Activated naive CD4-positive, alpha-beta T cell treated with anti-CD3 and anti-CD28 coated beads, Interleukin-2, amount 50 U/mL, for 16 hours (primary cell): ENCODE results near the gene TAS1R1.
A peak's percentile ranks its signal among the peaks of the same experiment; 100 is the strongest.

Source experiments
- DNase-seq: peaks from one replicate; pipeline ENCODE4 v3.0.0-alpha.2; 2020

TAS1R1 gene

DNA sequence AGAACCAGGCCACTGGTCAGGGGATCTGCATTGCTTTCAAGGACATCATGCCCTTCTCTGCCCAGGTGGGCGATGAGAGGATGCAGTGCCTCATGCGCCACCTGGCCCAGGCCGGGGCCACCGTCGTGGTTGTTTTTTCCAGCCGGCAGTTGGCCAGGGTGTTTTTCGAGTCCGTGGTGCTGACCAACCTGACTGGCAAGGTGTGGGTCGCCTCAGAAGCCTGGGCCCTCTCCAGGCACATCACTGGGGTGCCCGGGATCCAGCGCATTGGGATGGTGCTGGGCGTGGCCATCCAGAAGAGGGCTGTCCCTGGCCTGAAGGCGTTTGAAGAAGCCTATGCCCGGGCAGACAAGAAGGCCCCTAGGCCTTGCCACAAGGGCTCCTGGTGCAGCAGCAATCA is 19.7 kb downstream of the TAS1R1 start:
- DNase-seq: no peak

DNA sequence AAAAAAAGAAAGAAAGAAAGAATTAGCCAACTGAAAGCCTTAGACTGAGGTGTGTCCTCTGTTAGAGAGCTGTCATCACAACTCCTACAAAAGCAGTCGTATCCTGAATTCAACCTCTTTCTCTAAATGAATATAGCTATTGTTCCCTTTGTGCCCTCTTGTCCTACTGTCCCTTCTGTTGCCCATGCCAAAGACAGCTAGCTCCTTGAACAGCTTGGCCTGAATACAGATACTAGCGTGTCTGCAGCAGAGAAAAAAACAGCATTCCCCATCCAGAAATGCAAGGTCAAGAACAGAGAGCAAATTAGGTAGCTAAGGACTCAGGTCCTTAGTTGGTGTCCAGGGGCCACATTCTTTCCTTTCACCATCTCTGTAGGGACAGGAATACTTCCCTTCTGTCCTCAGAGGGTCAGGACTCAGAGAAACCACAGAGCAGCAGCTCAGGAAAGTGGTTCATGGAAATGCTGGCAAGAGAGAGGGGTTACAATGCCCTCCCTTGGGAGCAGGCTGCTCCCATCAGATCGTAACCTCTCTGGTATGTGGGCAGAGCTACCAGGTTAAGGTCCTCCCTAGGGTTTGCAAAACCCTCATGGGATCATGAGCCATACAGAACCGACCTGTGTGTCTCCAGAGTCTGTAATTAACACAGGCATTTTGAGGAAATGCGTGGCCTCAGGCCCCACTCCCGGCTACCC is 22.9 kb downstream of the TAS1R1 start:
- DNase-seq: no peak

DNA sequence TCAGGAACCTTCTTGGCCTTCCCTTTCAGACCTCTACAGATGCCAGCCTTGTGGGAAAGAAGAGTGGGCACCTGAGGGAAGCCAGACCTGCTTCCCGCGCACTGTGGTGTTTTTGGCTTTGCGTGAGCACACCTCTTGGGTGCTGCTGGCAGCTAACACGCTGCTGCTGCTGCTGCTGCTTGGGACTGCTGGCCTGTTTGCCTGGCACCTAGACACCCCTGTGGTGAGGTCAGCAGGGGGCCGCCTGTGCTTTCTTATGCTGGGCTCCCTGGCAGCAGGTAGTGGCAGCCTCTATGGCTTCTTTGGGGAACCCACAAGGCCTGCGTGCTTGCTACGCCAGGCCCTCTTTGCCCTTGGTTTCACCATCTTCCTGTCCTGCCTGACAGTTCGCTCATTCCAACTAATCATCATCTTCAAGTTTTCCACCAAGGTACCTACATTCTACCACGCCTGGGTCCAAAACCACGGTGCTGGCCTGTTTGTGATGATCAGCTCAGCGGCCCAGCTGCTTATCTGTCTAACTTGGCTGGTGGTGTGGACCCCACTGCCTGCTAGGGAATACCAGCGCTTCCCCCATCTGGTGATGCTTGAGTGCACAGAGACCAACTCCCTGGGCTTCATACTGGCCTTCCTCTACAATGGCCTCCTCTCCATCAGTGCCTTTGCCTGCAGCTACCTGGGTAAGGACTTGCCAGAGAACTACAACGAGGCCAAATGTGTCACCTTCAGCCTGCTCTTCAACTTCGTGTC is 23.7 kb downstream of the TAS1R1 start:
- no peak for DNase-seq

- DNase-seq: peak; percentile 98
These were observed 24.4 kb downstream of the TAS1R1 start, which contains the start of gene ZBTB48 for GRCh38 chr1:6579374-6580118. Gene ZBTB48 (plus strand): TSS chr1:6579994. CDS start chr1:6580610, 616 bp downstream.

DNA sequence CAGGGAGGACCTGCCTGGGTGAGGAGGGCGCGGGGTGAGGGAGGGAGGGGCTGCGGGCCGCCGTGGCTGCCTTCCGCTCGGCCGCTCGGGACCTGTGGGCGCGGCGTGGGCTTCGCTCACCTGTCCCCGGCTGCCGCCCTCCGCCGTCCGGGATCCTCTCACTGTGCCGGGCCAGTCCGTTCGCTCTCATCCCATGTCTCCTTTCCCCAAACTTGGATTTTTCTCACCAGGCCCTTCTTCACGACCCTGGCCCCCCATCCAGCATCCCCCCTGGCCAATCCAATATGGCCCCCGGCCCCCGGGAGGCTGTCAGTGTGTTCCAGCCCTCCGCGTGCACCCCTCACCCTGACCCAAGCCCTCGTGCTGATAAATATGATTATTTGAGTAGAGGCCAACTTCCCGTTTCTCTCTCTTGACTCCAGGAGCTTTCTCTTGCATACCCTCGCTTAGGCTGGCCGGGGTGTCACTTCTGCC is 25.0 kb downstream of the TAS1R1 start:
- no peak for DNase-seq

DNA sequence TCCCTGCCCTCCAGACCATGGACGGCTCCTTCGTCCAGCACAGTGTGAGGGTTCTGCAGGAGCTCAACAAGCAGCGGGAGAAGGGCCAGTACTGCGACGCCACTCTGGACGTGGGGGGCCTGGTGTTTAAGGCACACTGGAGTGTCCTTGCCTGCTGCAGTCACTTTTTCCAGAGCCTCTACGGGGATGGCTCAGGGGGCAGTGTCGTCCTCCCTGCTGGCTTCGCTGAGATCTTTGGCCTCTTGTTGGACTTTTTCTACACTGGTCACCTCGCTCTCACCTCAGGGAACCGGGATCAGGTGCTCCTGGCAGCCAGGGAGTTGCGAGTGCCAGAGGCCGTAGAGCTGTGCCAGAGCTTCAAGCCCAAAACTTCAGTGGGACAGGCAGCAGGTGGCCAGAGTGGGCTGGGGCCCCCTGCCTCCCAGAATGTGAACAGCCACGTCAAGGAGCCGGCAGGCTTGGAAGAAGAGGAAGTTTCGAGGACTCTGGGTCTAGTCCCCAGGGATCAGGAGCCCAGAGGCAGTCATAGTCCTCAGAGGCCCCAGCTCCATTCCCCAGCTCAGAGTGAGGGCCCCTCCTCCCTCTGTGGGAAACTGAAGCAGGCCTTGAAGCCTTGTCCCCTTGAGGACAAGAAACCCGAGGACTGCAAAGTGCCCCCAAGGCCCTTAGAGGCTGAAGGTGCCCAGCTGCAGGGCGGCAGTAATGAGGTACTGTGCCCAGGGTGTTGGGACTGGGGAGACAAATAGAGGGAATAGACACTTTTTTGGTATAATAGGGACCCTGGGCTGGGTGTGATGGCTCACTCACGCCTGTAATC is 25.7 kb downstream of the TAS1R1 start:
- DNase-seq: no peak

GRCh38 chr1:6581561-6582305 is 26.6 kb downstream of the TAS1R1 start:
- DNase-seq: no peak

DNA sequence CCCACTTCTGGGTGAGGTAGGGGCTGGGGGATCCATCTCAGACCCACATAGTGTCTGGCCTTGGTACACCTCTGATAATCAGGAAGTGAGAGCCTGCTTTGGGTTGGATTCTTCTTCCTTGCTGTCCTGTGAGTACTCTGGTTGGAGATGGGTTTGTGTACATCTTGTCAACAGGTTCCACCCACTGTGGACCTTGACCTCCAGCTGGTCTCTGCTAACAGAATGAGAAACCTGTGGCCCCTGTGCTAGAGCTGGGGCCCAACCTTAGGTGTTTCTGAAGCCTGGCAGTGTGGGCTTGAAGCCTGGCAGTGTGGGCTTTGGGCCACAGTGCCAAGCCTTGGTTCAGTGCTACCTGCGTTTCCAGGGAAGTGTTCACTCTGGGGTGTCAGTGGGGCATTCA is 27.3 kb downstream of the TAS1R1 start:
- no peak for DNase-seq

- DNase-seq: no peak
These were observed 29.3 kb downstream of the TAS1R1 start for GRCh38 chr1:6584126-6585080.

- no peak for DNase-seq
These were observed 30.1 kb downstream of the TAS1R1 start for GRCh38 chr1:6585081-6585722.

- DNase-seq: no peak
These were observed 30.7 kb downstream of the TAS1R1 start for GRCh38 chr1:6585841-6586240.

DNA sequence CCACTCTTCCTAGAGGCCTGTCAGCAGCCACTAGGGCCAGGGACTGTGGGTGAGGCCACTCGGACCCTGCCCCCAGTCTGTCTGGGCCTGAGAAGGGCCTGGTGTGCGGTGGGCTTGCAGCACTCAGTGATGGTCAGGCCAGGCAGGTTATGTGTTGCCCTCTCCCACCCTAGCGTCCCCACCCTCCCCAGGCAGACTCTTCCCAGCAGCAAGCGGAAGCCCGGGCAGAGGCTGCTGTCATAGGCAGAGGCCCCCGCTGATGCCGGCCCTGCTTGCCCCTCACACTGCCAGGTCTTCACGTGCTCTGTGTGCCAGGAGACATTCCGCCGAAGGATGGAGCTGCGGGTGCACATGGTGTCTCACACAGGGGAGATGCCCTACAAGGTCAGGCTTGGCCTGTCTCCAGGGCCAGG is 31.3 kb downstream of the TAS1R1 start:
- no peak for DNase-seq

GRCh38 chr1:6587261-6588005 is 32.3 kb downstream of the TAS1R1 start:
- no peak for DNase-seq

DNA sequence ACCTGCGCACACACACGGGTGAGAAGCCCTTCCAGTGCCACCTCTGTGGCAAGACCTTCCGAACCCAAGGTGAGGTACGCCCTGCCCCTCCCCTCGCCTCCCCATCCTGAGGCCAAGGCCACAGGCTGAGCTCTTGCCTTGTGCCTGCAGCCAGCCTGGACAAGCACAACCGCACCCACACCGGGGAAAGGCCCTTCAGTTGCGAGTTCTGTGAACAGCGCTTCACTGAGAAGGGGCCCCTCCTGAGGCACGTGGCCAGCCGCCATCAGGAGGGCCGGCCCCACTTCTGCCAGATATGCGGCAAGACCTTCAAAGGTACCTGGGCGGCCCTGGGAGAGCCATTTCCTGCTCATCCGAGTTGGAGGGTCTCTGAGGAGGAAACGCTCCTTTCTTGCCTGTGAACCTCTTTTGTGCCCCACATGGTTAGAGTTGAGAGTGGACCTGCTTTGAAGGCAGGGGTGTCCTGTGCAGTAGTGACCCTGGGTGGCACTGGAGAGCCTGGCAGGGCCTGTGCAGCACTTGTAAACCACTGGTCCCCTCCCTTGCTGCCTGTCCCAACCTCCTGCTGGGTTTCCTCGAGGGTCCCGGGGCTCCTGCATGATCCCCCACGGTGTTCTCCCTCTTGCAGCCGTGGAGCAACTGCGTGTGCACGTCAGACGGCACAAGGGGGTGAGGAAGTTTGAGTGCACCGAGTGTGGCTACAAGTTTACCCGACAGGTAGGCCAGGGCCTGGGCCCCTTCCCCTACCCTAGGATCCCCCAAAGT is 33.2 kb downstream of the TAS1R1 start:
- no peak for DNase-seq

DNA sequence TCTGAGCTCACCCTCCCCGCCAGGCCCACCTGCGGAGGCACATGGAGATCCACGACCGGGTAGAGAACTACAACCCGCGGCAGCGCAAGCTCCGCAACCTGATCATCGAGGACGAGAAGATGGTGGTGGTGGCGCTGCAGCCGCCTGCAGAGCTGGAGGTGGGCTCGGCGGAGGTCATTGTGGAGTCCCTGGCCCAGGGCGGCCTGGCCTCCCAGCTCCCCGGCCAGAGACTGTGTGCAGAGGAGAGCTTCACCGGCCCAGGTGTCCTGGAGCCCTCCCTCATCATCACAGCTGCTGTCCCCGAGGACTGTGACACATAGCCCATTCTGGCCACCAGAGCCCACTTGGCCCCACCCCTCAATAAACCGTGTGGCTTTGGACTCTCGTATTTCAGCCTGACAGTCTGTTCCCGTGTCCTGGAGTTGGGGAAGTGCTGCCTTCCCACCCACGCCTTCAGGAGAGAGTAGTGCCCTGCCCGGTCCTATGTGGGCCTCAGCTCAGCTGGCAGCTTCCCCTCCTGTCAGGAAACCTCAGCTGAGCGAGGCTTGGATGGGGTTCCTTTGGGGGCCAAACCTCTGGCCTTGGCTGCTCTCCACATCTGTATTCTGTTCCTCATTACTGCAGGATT is 33.9 kb downstream of the TAS1R1 start:
- DNase-seq: no peak

DNA sequence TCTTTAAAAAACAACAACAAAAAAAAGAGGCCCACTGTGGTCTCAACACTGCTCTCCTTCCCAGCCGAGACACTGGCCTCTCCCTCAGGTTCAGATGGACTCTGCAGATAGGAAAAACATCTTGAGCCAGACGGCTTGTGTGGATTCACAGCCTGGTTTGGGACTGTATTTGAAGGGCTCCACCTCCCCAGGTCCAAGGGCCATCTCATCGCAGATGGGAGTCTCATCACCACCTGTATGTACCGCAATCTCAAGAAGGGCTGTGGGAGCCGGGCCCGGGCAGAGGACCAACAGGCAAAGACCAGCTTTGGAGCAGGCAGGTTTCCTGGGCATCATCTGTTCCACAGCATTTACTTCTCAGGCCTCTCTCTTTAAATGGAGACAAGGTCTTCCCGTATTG is 34.9 kb downstream of the TAS1R1 start:
- no peak for DNase-seq

- no peak for DNase-seq
These were observed 36.1 kb downstream of the TAS1R1 start for GRCh38 chr1:6591222-6591621.

DNA sequence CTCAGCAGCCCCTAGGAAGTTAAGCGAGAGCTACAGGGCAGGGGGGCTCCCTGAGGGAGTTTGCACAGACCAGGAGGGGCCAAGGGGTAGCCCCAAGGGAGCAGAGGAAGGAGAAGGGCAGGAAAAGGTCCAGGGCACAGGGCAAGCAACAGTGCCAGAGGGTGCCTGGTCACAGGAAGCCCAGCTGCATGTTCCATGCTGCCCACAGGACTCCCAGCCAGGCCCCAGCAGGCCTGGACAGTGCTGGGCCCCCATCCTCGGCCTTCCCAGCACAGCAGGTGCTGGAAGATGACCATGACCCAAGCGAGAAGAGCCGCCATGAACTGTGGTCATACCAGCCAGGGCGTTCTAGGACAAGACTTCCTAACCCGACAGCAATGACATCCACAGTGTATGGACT is 36.5 kb downstream of the TAS1R1 start:
- DNase-seq: no peak
